NCI-H1436 (cell line): ENCODE data around the gene TRUB1.

Source experiments
- DNase-seq: peaks from one replicate; lab custom pipeline; 2025; lab: John Stamatoyannopoulos, UW

TRUB1 gene

GRCh38 chr10:114975091-114975490 lies 37.1 kb downstream of the TRUB1 start:
- DNase-seq: no peak

- DNase-seq: no peak
Observed at GRCh38 chr10:114982989-114983388, 45.0 kb downstream of the TRUB1 start.

- DNase-seq: no peak
Observed at GRCh38 chr10:114987995-114988394, 50.0 kb downstream of the TRUB1 start.

- DNase-seq: no peak
Observed at GRCh38 chr10:114990586-114990985, 52.6 kb downstream of the TRUB1 start.

- no peak for DNase-seq
Observed at GRCh38 chr10:114990991-114991390, 53.0 kb downstream of the TRUB1 start.

- no peak for DNase-seq
Observed at GRCh38 chr10:114992189-114992775, 54.3 kb downstream of the TRUB1 start.

GRCh38 chr10:114995468-114996247 lies 57.7 kb downstream of the TRUB1 start:
- DNase-seq: no peak

GRCh38 chr10:114996542-114996941 lies 58.5 kb downstream of the TRUB1 start:
- no peak for DNase-seq

- DNase-seq: no peak
Observed at GRCh38 chr10:114998993-114999392, 61.0 kb downstream of the TRUB1 start.

- DNase-seq: no peak
Observed at GRCh38 chr10:115001506-115002381, 63.7 kb downstream of the TRUB1 start.

GRCh38 chr10:115003396-115003795 lies 65.4 kb downstream of the TRUB1 start:
- DNase-seq: no peak

GRCh38 chr10:115004236-115004862 lies 66.4 kb downstream of the TRUB1 start:
- no peak for DNase-seq

GRCh38 chr10:115005771-115006170 lies 67.8 kb downstream of the TRUB1 start:
- no peak for DNase-seq

- no peak for DNase-seq
Observed at GRCh38 chr10:115018185-115018931, 80.4 kb downstream of the TRUB1 start.

GRCh38 chr10:115020449-115020848 lies 82.5 kb downstream of the TRUB1 start:
- no peak for DNase-seq

- no peak for DNase-seq
Observed at GRCh38 chr10:115022733-115023132, 84.7 kb downstream of the TRUB1 start.

- no peak for DNase-seq
Observed at GRCh38 chr10:115023715-115024114, 85.7 kb downstream of the TRUB1 start.

- no peak for DNase-seq
Observed at GRCh38 chr10:115024371-115024770, 86.4 kb downstream of the TRUB1 start.

- no peak for DNase-seq
Observed at GRCh38 chr10:115026056-115026745, 88.2 kb downstream of the TRUB1 start.

- peak; percentile 91 for DNase-seq
Observed at GRCh38 chr10:115026746-115027140, 88.7 kb downstream of the TRUB1 start.
